Transverse colon (tissue), 4 donors: ENCODE results near the gene C11orf24. TPM values are rescaled to one million over a fixed set of nuclear protein-coding genes. Genes with fewer than 3 reads are reported as not detected.
"Not testable (repeated sequence)": the region's sequence is repeated elsewhere in the genome, so short reads cannot be mapped to it uniquely, and the experiment has no call there.

Experiments used
- DNase-seq: peaks from one replicate; pipeline ENCODE4 v3.0.0-alpha.2; 2019
- H3K27ac ChIP-seq, 4 donors: fragments of 200-600 bp; sonication (generic); 2 replicates each; pipeline ENCODE4 v1.5.1; 2016 to 2018; ENCODE audit warnings: inconsistent platforms in 4 of 4
- H3K27me3 ChIP-seq: fragments of 200-600 bp; sonication (generic); 2 replicates; pipeline ENCODE4 v1.5.1; 2017; ENCODE audit warnings: inconsistent platforms
- H3K36me3 ChIP-seq, 4 donors: fragments of 200-600 bp; sonication (generic); 2 replicates each; pipeline ENCODE4 v1.5.1; 2017 to 2019; ENCODE audit warnings: inconsistent platforms in 4 of 4
- H3K4me1 ChIP-seq, 4 donors: fragments of 200-600 bp; sonication (generic); 2 replicates each; pipeline ENCODE4 v1.5.1; 2017 to 2020; ENCODE audit warnings: inconsistent platforms in 4 of 4
- H3K4me3 ChIP-seq, 4 donors: fragments of 200-600 bp; sonication (generic); 1 replicate in 1 of 4; 2 replicates in 3 of 4; pipeline versions ENCODE4 v1.5.1 to v1.6.1; 2017 to 2019; ENCODE audit warnings: inconsistent platforms in 4 of 4
- H3K9me3 ChIP-seq, 2 donors: fragments of 200-600 bp; sonication (generic); 2 replicates each; pipeline ENCODE4 v1.5.1; 2017 to 2019; ENCODE audit warnings: inconsistent platforms in 2 of 2
- CTCF ChIP-seq, 5 experiments: fragments of 200-600 bp in 3 of 5; fragments of 450-650 bp in 2 of 5; sonication (generic) in 3 of 5; IDR thresholded peaks; 1 replicate in 2 of 5; 2 replicates in 3 of 5; pipeline ENCODE4 v1.5.1; 2016 to 2017; ENCODE audit warnings: antibody characterized with exemption in 5 of 5, inconsistent platforms in 3 of 5, mild to moderate bottlenecking in 2 of 5, moderate library complexity in 1 of 5
- EP300 ChIP-seq: sonication (generic); formaldehyde crosslinking; IDR thresholded peaks from one replicate; pipeline ENCODE4 v1.6.1; 2017; ENCODE audit warnings: antibody characterized with exemption, low read depth
- POLR2A ChIP-seq: fragments of 450-650 bp; IDR thresholded peaks from one replicate; pipeline ENCODE4 v1.6.1; 2016; ENCODE audit warnings: antibody characterized with exemption, mild to moderate bottlenecking, moderate library complexity
- POLR2AphosphoS5 ChIP-seq, 3 donors: sonication (generic); formaldehyde crosslinking; IDR thresholded peaks; one replicate each; pipeline ENCODE4 v1.6.1; 2016; ENCODE audit warnings: antibody characterized with exemption in 3 of 3
- WGBS, 2 donors: methylation state at CpG; one replicate each; pipeline ENCODE4 v1.1.5; 2018; ENCODE audit warnings: low coverage in 1 of 2; 5-methylcytosine and 5-hydroxymethylcytosine counted together
- in situ Hi-C, 4 donors: fragments of 200-750 bp; cut with MboI; loops; one replicate each; pipeline versions ENCODE4 v1.15.0 to v1.15.1; 2017; ENCODE audit warnings: low sequenced_read_pairs in 3 of 4, low pct_ligation_motif_present in 1 of 4, low pct_unique_long_range_greater_than_20kb in 1 of 4
- intact Hi-C: fragments of 100-400 bp; cut with DNase I; formaldehyde crosslinking; loops from one replicate; pipeline ENCODE4 v1.15.1; 2023; ENCODE audit warnings: low total_unique reads
- total RNA-seq, 4 donors: library from RNA; depleted of rRNA; stranded (reverse); fragments of >200 nt; gene quantifications; one replicate each; pipeline ENCODE4 v1.1.0, GENCODE V29; 2016

The C11orf24 gene
- total RNA-seq, 4 donors from 2014 or later, result 31.4 to 130 (median 56.6) TPM

DNA sequence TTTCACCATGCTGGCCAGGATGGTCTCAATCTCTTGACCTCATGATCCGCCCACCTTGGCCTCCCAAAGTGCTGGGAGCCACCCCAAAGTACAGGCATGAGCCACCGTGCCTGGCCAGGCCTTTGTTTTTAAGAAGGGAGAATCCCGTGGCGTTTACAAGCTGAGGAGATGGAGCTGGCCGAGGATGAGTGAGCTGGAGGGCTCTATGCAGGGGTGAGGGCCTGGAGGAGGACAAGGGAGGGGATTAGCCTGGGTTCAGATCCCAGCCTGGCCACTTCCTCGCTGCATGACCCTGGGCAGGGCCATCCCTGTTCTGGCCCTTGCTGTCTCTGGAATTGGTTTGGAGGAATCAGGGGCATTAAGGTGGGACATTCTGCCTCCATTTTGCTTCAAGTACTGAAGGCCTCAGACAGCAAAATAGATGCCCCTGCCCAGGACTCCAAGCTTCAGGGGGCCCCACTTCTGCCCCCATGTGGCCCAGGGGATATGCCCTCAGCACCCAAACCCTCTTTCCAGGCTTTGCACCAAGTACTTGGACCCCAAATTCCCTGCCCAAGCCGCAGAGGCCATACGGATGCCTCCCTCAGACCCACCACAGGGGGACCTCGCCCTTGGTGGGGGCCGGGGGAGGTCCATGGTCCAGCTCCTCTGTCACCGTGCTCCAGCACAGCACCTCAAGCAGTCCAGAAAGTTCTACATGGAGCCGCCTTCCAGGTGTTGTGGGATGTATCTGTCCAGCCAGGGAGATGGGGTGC lies 28.5 kb upstream of the C11orf24 start:
- Histone ChIP-seq H3K36me3 (no peaks in the 10 kb centered on the region), H3K27ac (no peak overlapping the region), H3K4me1 (peaks cover 9 to 48% (median 39%) of the 10 kb centered on the region in 4 donors), H3K27me3 (no peaks in the 10 kb centered on the region), H3K4me3 (no peak overlapping the region), H3K9me3 (no peaks in the 10 kb centered on the region)
- in situ Hi-C loops (loop anchor here in 1 of 4 donors (10.0 kb wide), 1 partner anchor 85 kb away; no protein-coding TSS in a partner anchor), intact Hi-C loops (no loop called here)
- 87 to 100% methylated on average over 2 to 9 of the region's 12 CpGs for WGBS, 2 donors
- DNase-seq, result no peak
- TF ChIP-seq POLR2AphosphoS5 (IDR thresholded peaks at IDR 0.05), result no peak
- TF ChIP-seq EP300, result no peak
- TF ChIP-seq POLR2A, result no peak
- no peak for TF ChIP-seq CTCF (IDR thresholded peaks at IDR 0.05)

DNA sequence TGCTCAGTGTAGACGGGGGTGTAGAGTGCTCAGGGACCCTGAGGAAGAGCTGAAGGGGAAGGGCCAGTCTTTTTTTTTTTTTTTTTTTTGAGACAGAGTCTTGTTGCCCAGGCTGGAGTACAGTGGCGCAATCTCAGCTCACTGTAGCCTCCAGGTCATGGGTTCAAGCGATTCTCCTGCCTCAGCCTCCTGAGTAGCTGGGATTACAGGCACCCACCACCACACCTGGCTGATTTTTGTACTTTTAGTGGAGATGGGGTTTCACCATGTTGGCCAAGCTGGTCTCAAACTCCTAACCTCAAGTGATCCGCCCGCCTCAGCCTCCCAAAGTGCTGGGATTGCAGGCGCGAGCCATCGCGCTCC lies 27.7 kb upstream of the C11orf24 start:
- in situ Hi-C loops (loop anchor here in 3 of 4 donors (5.0 kb wide), 1 partner anchor 42 kb away; no protein-coding TSS in a partner anchor), intact Hi-C loops (loop anchor here (2.0 kb wide), 1 partner anchor 43 kb away; no protein-coding TSS in a partner anchor)
- H3K4me1 ChIP-seq, result peaks cover 9 to 48% (median 39%) of the 10 kb centered on the region in 4 donors
- not testable (repeated sequence) for H3K27me3 ChIP-seq, H3K4me3 ChIP-seq, DNase-seq, H3K9me3 ChIP-seq, H3K36me3 ChIP-seq
- 85 to 94% methylated on average over 7 to 9 of the region's 9 CpGs for WGBS, 2 donors
- peak overlapping the region; percentile 74 to 86 (median 83) for H3K27ac ChIP-seq

- H3K27me3 ChIP-seq, result no peaks in the 10 kb centered on the region
- WGBS, 2 donors, result 64 to 90% methylated on average over 3 to 15 of the region's 15 CpGs
- H3K4me3 ChIP-seq, result no peak overlapping the region
- H3K36me3 ChIP-seq, result no peaks in the 10 kb centered on the region
- in situ Hi-C loops (loop anchor here in 3 of 4 donors (5.0 kb wide), 1 partner anchor 42 kb away; no protein-coding TSS in a partner anchor), intact Hi-C loops (loop anchor here (2.0 kb wide), 1 partner anchor 42 kb away; no protein-coding TSS in a partner anchor)
- peak; percentile 57 for DNase-seq
- TF ChIP-seq CTCF (IDR thresholded peaks at IDR 0.05), result no peak
- TF ChIP-seq POLR2AphosphoS5 (IDR thresholded peaks at IDR 0.05), result no peak
- no peak for TF ChIP-seq POLR2A
- TF ChIP-seq EP300, result no peak
- H3K27ac ChIP-seq, result peak overlapping the region; percentile 74 to 86 (median 83)
- no peaks in the 10 kb centered on the region for H3K9me3 ChIP-seq
- peaks cover 9 to 48% (median 39%) of the 10 kb centered on the region in 4 donors for H3K4me1 ChIP-seq
Measured at GRCh38 chr11:68298659-68299516, 27.1 kb upstream of the C11orf24 start.

- H3K4me3 ChIP-seq, result peak overlapping the region in 1 of 4 donors; percentile 13
- intact Hi-C loops, result loop anchor here (2.0 kb wide), 1 partner anchor 41 kb away; no protein-coding TSS in a partner anchor
- TF ChIP-seq POLR2AphosphoS5 (IDR thresholded peaks at IDR 0.05) (peak in 2 of 3 donors; percentile 72 to 82), POLR2A (peak; percentile 34), CTCF (IDR thresholded peaks at IDR 0.05) (peak; percentile 98 to 99 (median 99)), EP300 (peak; percentile 63)
- H3K27me3 ChIP-seq, result no peaks in the 10 kb centered on the region
- peak; percentile 91 for DNase-seq
- peak overlapping the region; percentile 74 to 86 (median 83) for H3K27ac ChIP-seq
- peaks cover 9 to 40% (median 35%) of the 10 kb centered on the region in 4 donors for H3K4me1 ChIP-seq
- H3K9me3 ChIP-seq, result no peaks in the 10 kb centered on the region
- WGBS, 2 donors, result 11 to 19% methylated on average over 5 to 40 of the region's 40 CpGs
- H3K36me3 ChIP-seq, result no peaks in the 10 kb centered on the region
- in situ Hi-C loops, result loop anchor here in 3 of 4 donors (5.0 kb wide), 1 partner anchor 41 kb away; no protein-coding TSS in a partner anchor
Measured at GRCh38 chr11:68297812-68298658, 26.3 kb upstream of the C11orf24 start.
